GM20000 (cell line): ENCODE data around the gene NRCAM.
"Not testable (repeated sequence)": the region's sequence is repeated elsewhere in the genome, so short reads cannot be mapped to it uniquely, and the experiment has no call there.

Experiments used
- DNase-seq: peaks from one replicate; pipeline ENCODE4 v3.0.0; 2012; ENCODE audit warnings: low spot score
- TF ChIP-seq, protein P1 (sequence below): IDR thresholded peaks from 2 replicates; pipeline ENCODE4 v1.5.1; 2012; ENCODE audit warnings: mild to moderate bottlenecking, control low read depth; ENCODE audit errors: extremely low read depth, missing control alignments

NRCAM gene

DNA sequence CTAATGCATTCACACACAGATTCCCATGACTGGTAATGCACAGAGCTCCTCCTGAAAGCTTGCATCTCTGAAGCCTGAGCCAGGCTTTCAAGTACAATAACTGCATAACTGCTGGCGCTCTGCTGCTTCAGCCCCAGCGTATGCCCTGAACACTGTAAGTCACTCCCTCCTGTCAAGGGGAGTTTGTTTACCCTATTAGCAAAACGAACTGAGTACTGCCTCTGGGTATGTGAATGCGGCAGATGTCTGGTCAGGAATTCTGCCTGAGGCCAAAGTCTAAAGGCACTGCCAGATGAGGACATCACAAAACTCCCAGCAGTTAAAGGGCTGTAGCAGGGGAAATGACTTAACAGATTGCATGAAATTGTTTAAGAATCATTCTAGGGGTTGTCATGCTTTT, 97.7 kb downstream of the NRCAM start:
- no peak for DNase-seq
- TF ChIP-seq, protein P1, sequence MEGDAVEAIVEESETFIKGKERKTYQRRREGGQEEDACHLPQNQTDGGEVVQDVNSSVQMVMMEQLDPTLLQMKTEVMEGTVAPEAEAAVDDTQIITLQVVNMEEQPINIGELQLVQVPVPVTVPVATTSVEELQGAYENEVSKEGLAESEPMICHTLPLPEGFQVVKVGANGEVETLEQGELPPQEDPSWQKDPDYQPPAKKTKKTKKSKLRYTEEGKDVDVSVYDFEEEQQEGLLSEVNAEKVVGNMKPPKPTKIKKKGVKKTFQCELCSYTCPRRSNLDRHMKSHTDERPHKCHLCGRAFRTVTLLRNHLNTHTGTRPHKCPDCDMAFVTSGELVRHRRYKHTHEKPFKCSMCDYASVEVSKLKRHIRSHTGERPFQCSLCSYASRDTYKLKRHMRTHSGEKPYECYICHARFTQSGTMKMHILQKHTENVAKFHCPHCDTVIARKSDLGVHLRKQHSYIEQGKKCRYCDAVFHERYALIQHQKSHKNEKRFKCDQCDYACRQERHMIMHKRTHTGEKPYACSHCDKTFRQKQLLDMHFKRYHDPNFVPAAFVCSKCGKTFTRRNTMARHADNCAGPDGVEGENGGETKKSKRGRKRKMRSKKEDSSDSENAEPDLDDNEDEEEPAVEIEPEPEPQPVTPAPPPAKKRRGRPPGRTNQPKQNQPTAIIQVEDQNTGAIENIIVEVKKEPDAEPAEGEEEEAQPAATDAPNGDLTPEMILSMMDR: no peak

DNA sequence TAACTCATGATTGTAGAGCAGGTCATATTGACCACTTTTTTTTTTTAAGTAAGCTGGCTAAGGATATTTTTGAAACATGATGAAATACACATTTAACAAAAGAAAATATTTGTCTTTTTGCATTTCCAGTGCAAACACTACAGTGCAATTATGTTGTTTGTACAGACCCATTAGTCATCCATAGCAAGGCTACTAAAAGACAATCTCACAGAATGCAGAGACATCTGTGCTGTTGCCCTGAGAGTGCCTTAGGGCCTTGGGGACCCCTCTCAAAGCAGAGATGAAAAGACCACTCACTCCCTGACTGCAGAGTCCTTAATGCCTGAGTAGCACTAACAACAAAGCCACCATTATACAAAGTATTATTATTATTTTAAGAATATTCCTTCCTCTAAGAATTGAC, 104.5 kb downstream of the NRCAM start:
- DNase-seq: no peak

DNA sequence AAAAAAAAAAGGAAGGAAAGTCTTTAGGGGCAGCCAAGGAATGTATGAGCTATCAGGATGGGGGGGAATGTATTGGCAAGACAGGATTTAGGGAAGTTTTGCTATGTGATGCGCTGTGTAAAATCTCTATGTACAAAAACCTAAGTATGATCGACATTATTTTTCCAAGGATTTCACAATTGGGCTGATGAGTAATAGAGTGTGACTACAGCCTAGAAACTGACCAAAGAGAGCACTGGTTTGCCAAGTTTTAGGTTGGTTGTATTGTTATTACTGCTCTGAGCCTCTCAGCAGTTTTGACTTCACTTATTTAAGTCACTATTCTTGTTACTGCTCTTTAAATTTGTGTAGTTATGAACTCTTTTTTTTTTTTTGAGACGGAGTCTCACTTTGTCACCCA, 107.3 kb downstream of the NRCAM start:
- TF ChIP-seq, protein P1: no peak
- no peak for DNase-seq

More for the DNA sequence above, 104.5 kb downstream of the NRCAM start:
- TF ChIP-seq, protein P1: no peak

DNA sequence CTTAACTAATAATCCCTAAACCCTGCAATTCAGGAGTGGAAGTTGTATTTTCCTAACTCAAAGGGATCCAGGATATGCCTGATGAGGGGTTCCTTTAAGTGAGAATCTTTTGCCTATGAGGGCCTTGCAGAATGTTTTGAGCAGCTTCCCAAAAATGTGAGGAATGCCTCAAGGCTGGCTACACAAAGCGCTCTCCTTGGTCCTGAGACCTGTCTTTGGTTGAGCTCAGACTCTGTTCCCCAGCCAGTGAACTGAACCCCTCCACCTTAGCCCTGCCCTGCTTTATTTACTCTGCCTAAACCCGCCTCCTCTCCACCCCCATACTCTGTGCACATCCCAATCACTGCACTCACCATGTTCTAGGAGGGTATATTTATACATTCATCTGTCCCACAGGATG, 108.6 kb downstream of the NRCAM start:
- no peak for DNase-seq
- TF ChIP-seq, protein P1: no peak

DNA sequence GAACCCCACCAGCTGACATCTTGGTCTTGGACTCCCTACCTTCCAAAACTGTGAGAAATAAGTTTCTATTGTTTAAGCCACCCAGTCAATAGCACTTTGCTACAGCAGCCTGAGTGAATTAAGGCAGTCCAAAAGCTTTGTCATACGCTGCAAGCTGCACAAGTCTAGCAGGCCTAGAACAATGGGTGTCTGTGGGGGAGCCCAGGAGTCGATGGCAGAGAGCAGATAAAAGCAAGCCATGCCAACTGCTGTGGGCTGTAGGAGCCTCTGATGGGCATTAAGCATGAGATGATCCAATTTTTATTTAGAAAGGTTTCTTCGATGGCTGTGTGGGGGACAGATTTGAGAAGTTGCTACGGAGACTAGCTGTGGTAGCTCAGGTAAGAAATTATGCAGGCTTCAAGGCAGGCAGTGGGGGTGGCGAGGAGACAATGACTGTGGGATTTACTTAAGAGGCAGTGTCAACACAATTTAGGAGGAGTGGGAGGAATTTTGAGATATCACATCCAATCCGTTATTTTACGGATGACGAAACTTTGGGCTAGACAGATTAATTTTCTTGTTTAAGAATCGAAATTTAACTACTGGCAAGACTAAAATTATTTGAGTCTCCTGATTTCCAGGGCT, 110.4 kb downstream of the NRCAM start:
- DNase-seq: no peak

DNA sequence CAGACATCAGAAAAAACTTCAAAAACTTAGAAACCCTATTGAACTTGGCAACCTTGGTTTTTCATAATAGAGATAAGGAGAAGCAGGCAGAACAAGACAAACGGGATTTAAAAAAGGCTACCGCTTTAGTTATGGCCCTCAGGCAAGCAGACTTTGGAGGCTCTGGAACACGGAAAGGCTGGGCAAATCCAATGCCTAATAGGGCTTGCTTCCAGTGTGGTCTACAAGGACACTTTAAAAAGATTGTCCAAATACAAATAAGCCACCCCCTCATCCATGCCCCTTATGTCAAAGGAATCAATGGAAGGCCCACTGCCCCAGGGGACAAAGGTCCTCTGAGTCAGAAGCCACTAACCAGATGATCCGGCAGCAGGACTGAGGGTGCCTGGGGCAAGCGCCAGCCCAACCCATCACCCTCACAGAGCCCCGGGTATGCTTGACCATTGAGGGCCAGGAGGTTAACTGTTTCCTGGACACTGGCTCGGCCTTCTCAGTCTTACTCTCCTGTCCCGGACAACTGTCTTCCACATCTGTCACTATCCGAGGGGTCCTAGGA, 115.3 kb downstream of the NRCAM start:
- TF ChIP-seq, protein P1: no peak
- DNase-seq: no peak

More for the DNA sequence above, 110.4 kb downstream of the NRCAM start:
- TF ChIP-seq, protein P1: no peak

DNA sequence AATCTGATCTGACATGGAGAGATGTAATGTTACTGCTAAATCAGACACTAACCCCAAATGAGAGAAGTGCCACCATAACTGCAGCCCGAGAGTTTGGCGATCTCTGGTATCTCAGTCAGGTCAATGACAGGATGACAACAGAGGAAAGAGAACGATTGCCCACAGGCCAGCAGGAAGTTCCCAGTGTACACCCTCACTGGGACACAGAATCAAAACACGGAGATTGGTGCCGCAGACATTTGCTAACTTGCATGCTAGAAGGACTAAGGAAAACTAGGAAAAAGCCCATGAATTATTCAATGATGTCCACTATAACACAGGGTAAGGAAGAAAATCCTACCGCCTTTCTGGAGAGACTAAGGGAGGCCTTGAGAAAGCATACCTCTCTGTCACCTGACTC, 115.8 kb downstream of the NRCAM start:
- not testable (repeated sequence) for DNase-seq

DNA sequence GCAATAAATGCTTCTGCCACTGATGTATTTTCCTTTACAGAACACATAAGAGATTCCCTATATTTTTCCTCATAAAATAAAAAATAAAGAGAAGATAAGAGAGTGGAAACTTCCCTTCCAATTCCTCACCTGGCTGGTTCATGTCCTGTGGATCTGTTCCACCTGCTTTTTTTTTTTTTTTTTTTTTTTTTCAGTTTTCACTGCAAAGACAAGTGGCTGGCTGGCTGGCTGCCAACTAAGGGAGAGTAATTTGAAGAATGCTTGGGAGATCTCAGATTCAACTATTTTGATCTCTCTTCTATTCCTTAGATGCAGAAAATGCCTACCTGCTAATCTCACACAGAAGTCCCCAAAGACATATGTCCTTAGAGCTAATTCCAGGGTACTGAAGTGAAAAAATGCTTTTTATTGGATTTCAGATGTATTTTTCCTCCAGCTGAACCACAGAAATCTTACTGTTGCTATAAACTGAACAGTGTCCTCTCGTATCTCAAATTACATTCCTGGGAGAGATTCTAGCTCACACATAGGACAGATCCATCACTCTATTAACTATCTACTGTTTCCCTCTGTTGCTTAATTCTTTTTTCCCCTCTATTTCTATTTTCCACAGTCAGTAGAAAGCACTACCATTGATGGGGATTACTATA, 120.8 kb downstream of the NRCAM start:
- no peak for DNase-seq
- TF ChIP-seq, protein P1: no peak
